Measurements from ENCODE around the gene DNER.

DNA sequence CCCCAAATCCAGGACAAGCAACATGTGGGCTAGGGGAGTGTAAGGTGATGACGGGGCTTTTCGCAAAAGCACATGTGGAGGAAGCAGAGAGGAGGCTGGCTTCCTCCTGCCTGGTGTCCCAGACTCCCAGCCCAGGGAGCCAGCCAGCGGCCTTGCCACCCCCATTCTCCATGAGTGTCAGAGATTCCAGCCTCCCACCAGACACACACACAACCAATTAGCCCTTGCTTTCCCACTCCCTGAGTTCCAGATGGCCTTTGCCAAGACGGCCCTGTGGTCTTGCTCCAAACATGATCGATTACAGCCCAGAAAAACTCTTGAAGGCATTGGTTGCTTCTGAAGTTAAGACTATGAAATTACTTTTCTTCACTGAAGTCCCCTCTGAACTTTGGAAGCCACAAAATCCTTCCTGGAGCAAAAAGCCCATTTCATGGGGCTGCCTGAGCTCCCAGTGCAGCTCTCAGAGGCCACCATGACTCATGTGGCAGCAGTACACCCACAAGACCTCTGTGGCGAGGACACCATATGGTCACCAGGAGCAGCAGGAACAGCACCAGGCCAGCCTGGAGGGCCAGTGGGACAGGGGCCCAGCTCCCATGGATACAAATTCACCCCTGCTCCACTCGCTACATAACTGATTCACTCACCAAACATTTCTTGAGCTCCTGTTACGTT, 374.1 kb downstream of the DNER start:
- TF ChIP-seq SUZ12 (IDR thresholded peaks at IDR 0.05; ENCODE audit: unreplicated experiment) (no peak), SREBF2 (IDR thresholded peaks at IDR 0.05; ENCODE audit: low read length) (no peak), SMC3 (IDR thresholded peaks at IDR 0.05; ENCODE audit: borderline replicate concordance, low read length) (no peak), EZH2 (IDR thresholded peaks at IDR 0.05; ENCODE audit: borderline replicate concordance, control insufficient read depth, low read depth, low read length) (no peak)
- TF ChIP-seq, protein P1, sequence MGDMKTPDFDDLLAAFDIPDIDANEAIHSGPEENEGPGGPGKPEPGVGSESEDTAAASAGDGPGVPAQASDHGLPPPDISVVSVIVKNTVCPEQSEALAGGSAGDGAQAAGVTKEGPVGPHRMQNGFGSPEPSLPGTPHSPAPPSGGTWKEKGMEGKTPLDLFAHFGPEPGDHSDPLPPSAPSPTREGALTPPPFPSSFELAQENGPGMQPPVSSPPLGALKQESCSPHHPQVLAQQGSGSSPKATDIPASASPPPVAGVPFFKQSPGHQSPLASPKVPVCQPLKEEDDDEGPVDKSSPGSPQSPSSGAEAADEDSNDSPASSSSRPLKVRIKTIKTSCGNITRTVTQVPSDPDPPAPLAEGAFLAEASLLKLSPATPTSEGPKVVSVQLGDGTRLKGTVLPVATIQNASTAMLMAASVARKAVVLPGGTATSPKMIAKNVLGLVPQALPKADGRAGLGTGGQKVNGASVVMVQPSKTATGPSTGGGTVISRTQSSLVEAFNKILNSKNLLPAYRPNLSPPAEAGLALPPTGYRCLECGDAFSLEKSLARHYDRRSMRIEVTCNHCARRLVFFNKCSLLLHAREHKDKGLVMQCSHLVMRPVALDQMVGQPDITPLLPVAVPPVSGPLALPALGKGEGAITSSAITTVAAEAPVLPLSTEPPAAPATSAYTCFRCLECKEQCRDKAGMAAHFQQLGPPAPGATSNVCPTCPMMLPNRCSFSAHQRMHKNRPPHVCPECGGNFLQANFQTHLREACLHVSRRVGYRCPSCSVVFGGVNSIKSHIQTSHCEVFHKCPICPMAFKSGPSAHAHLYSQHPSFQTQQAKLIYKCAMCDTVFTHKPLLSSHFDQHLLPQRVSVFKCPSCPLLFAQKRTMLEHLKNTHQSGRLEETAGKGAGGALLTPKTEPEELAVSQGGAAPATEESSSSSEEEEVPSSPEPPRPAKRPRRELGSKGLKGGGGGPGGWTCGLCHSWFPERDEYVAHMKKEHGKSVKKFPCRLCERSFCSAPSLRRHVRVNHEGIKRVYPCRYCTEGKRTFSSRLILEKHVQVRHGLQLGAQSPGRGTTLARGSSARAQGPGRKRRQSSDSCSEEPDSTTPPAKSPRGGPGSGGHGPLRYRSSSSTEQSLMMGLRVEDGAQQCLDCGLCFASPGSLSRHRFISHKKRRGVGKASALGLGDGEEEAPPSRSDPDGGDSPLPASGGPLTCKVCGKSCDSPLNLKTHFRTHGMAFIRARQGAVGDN (IDR thresholded peaks at IDR 0.05), result no peak
- TF ChIP-seq, protein P2, sequence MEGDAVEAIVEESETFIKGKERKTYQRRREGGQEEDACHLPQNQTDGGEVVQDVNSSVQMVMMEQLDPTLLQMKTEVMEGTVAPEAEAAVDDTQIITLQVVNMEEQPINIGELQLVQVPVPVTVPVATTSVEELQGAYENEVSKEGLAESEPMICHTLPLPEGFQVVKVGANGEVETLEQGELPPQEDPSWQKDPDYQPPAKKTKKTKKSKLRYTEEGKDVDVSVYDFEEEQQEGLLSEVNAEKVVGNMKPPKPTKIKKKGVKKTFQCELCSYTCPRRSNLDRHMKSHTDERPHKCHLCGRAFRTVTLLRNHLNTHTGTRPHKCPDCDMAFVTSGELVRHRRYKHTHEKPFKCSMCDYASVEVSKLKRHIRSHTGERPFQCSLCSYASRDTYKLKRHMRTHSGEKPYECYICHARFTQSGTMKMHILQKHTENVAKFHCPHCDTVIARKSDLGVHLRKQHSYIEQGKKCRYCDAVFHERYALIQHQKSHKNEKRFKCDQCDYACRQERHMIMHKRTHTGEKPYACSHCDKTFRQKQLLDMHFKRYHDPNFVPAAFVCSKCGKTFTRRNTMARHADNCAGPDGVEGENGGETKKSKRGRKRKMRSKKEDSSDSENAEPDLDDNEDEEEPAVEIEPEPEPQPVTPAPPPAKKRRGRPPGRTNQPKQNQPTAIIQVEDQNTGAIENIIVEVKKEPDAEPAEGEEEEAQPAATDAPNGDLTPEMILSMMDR (IDR thresholded peaks at IDR 0.05 in 2 of 3, conservative IDR thresholded peaks at IDR 0.05 in 1 of 3; ENCODE audit: control insufficient read depth in 2 of 3, extremely low read depth in 1 of 3, insufficient read depth in 1 of 3, low read depth in 3 of 3, low read length in 3 of 3), result no peak
- TF ChIP-seq, protein P3, sequence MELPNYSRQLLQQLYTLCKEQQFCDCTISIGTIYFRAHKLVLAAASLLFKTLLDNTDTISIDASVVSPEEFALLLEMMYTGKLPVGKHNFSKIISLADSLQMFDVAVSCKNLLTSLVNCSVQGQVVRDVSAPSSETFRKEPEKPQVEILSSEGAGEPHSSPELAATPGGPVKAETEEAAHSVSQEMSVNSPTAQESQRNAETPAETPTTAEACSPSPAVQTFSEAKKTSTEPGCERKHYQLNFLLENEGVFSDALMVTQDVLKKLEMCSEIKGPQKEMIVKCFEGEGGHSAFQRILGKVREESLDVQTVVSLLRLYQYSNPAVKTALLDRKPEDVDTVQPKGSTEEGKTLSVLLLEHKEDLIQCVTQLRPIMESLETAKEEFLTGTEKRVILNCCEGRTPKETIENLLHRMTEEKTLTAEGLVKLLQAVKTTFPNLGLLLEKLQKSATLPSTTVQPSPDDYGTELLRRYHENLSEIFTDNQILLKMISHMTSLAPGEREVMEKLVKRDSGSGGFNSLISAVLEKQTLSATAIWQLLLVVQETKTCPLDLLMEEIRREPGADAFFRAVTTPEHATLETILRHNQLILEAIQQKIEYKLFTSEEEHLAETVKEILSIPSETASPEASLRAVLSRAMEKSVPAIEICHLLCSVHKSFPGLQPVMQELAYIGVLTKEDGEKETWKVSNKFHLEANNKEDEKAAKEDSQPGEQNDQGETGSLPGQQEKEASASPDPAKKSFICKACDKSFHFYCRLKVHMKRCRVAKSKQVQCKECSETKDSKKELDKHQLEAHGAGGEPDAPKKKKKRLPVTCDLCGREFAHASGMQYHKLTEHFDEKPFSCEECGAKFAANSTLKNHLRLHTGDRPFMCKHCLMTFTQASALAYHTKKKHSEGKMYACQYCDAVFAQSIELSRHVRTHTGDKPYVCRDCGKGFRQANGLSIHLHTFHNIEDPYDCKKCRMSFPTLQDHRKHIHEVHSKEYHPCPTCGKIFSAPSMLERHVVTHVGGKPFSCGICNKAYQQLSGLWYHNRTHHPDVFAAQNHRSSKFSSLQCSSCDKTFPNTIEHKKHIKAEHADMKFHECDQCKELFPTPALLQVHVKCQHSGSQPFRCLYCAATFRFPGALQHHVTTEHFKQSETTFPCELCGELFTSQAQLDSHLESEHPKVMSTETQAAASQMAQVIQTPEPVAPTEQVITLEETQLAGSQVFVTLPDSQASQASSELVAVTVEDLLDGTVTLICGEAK (IDR thresholded peaks at IDR 0.05; ENCODE audit: borderline replicate concordance), result no peak
- TF ChIP-seq, protein P4, sequence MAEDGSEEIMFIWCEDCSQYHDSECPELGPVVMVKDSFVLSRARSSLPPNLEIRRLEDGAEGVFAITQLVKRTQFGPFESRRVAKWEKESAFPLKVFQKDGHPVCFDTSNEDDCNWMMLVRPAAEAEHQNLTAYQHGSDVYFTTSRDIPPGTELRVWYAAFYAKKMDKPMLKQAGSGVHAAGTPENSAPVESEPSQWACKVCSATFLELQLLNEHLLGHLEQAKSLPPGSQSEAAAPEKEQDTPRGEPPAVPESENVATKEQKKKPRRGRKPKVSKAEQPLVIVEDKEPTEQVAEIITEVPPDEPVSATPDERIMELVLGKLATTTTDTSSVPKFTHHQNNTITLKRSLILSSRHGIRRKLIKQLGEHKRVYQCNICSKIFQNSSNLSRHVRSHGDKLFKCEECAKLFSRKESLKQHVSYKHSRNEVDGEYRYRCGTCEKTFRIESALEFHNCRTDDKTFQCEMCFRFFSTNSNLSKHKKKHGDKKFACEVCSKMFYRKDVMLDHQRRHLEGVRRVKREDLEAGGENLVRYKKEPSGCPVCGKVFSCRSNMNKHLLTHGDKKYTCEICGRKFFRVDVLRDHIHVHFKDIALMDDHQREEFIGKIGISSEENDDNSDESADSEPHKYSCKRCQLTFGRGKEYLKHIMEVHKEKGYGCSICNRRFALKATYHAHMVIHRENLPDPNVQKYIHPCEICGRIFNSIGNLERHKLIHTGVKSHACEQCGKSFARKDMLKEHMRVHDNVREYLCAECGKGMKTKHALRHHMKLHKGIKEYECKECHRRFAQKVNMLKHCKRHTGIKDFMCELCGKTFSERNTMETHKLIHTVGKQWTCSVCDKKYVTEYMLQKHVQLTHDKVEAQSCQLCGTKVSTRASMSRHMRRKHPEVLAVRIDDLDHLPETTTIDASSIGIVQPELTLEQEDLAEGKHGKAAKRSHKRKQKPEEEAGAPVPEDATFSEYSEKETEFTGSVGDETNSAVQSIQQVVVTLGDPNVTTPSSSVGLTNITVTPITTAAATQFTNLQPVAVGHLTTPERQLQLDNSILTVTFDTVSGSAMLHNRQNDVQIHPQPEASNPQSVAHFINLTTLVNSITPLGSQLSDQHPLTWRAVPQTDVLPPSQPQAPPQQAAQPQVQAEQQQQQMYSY (CRISPR knock-in tag; IDR thresholded peaks at IDR 0.05), result no peak
